MCF 10A (cell line): ENCODE results near the gene ZNF674. TPM values are rescaled to one million over a fixed set of nuclear protein-coding genes. Genes with fewer than 3 reads are reported as not detected.

Source experiments
- BruUV-seq: library from RNA; stranded (reverse); fragments of 400-500 nt; replicated peaks from 2 replicates; lab custom pipeline; 2021; lab: Mats Ljungman, UMichigan
- CTCF ChIA-PET: fragments of 300-600 bp; sonication (Branson Sonifier 250); formaldehyde crosslinking; extraction: SDS; loops from one replicate; lab custom pipeline; 2021; ENCODE audit warnings: antibody characterized with exemption, inconsistent platforms; lab: Yijun Ruan, JAX
- POLR2A ChIA-PET: fragments of 300-600, 350-650 bp; sonication (Branson Sonifier 250); formaldehyde crosslinking; extraction: SDS; loops from one replicate; lab custom pipeline; 2020; ENCODE audit warnings: antibody characterized with exemption, inconsistent platforms; lab: Yijun Ruan, JAX
- DNase-seq: peaks from one replicate; pipeline ENCODE4 v3.0.0-alpha.2; 2018; ENCODE audit not compliant: unreplicated experiment
- H3K27ac Mint-ChIP-seq: one replicate; pipeline ENCODE4 v1.8.0; 2022; ENCODE audit warnings: mild to moderate bottlenecking, low read depth, mixed read lengths; ENCODE audit not compliant: unreplicated experiment
- H3K27me3 Mint-ChIP-seq: one replicate; pipeline ENCODE4 v1.8.0; 2022; ENCODE audit warnings: mixed read lengths; ENCODE audit not compliant: insufficient read depth, unreplicated experiment
- H3K36me3 Mint-ChIP-seq: one replicate; pipeline ENCODE4 v1.8.0; 2022; ENCODE audit warnings: mild to moderate bottlenecking, moderate library complexity, mixed read lengths; ENCODE audit not compliant: insufficient read depth, unreplicated experiment
- H3K4me1 Mint-ChIP-seq: one replicate; pipeline ENCODE4 v1.8.0; 2022; ENCODE audit warnings: mixed read lengths; ENCODE audit not compliant: insufficient read depth, unreplicated experiment
- H3K4me3 Mint-ChIP-seq: one replicate; pipeline ENCODE4 v1.8.0; 2022; ENCODE audit warnings: mild to moderate bottlenecking, moderate library complexity, mixed read lengths; ENCODE audit not compliant: unreplicated experiment
- H3K9me3 Mint-ChIP-seq: one replicate; pipeline ENCODE4 v1.8.0; 2022; ENCODE audit warnings: mixed read lengths; ENCODE audit not compliant: unreplicated experiment
- CTCF ChIP-seq: fragments of 200-600 bp; IDR thresholded peaks from one replicate; pipeline ENCODE4 v1.8.0; 2022; ENCODE audit warnings: antibody characterized with exemption, mild to moderate bottlenecking; ENCODE audit not compliant: unreplicated experiment
- intact Hi-C: fragments of 100-400 bp; cut with micrococcal nuclease; formaldehyde crosslinking; loops from 2 replicates; pipeline ENCODE4 v1.14.1; 2022
- total RNA-seq: library from RNA; stranded (reverse); gene quantifications from 2 replicates; pipeline ENCODE4 v1.2.3, GENCODE V29; 2022

Gene ZNF674
- total RNA-seq, 1 experiment from 2014 or later, result 9.7 TPM

GRCh38 chrX:46587753-46588171 lies 42.5 kb upstream of the ZNF674 start:
- ChIA-PET POLR2A (interaction anchor here (0.6 to 0.7 kb wide), 2 partner anchors 40 to 252 kb away, joined by 3 to 5 read pairs; no protein-coding TSS in a partner anchor), CTCF (interaction anchor here (0.6 kb wide), 2 partner anchors 10 to 33 kb away, joined by 3 read pairs; no protein-coding TSS in a partner anchor)
- no TSS peak for BruUV-seq
- Mint-ChIP-seq H3K27me3 (peaks cover 25% of the 10 kb centered on the region), H3K4me3 (no peak overlapping the region), H3K9me3 (no peaks in the 10 kb centered on the region), H3K36me3 (no peaks in the 10 kb centered on the region), H3K27ac (peak overlapping the region; percentile 42), H3K4me1 (peaks cover 14% of the 10 kb centered on the region)
- intact Hi-C loops, result loop anchor here (10.0 kb wide), 1 partner anchor 143 kb away; no protein-coding TSS in a partner anchor
- peak; percentile 23 for DNase-seq
- no peak for TF ChIP-seq CTCF

GRCh38 chrX:46587158-46587557 lies 41.9 kb upstream of the ZNF674 start:
- Mint-ChIP-seq H3K4me1 (peaks cover 14% of the 10 kb centered on the region), H3K4me3 (no peak overlapping the region), H3K36me3 (no peaks in the 10 kb centered on the region), H3K27ac (peak overlapping the region; percentile 42), H3K27me3 (peaks cover 28% of the 10 kb centered on the region), H3K9me3 (no peaks in the 10 kb centered on the region)
- BruUV-seq, result no TSS peak
- POLR2A ChIA-PET, result no interaction called here
- DNase-seq, result peak; percentile 49
- intact Hi-C loops, result loop anchor here (10.0 kb wide), 1 partner anchor 142 kb away; no protein-coding TSS in a partner anchor
- TF ChIP-seq CTCF, result no peak
- CTCF ChIA-PET, result interaction anchor here (0.6 kb wide), 1 partner anchor 692 kb away, joined by 3 read pairs; no protein-coding TSS in a partner anchor

GRCh38 chrX:46584736-46585135 lies 39.5 kb upstream of the ZNF674 start:
- DNase-seq, result no peak
- H3K9me3 Mint-ChIP-seq, result no peaks in the 10 kb centered on the region
- H3K27ac Mint-ChIP-seq, result no peak overlapping the region
- H3K4me1 Mint-ChIP-seq, result peaks cover 14% of the 10 kb centered on the region
- ChIA-PET POLR2A (no interaction called here), CTCF (no interaction called here)
- no peak overlapping the region for H3K4me3 Mint-ChIP-seq
- no peaks in the 10 kb centered on the region for H3K36me3 Mint-ChIP-seq
- BruUV-seq, result no TSS peak
- no peak for TF ChIP-seq CTCF
- peaks cover 30% of the 10 kb centered on the region for H3K27me3 Mint-ChIP-seq
- intact Hi-C loops, result loop anchor here (10.0 kb wide), 1 partner anchor 140 kb away; no protein-coding TSS in a partner anchor

- TF ChIP-seq CTCF, result no peak
- peak overlapping the region; percentile 32 for H3K27ac Mint-ChIP-seq
- ChIA-PET CTCF (no interaction called here), POLR2A (interaction anchor here (0.9 to 1.6 kb wide), 5 partner anchors 10 to 38 kb away, joined by 4 to 8 read pairs (median 5); partner anchors contain the start of gene ZNF674)
- no peaks in the 10 kb centered on the region for H3K36me3 Mint-ChIP-seq
- H3K4me3 Mint-ChIP-seq, result peak overlapping the region; percentile 14
- no TSS peak for BruUV-seq
- peak; percentile 81 for DNase-seq
- H3K4me1 Mint-ChIP-seq, result peaks cover 9% of the 10 kb centered on the region
- intact Hi-C loops, result loop anchor here (10.0 kb wide), 1 partner anchor 138 kb away; no protein-coding TSS in a partner anchor
- H3K9me3 Mint-ChIP-seq, result no peaks in the 10 kb centered on the region
- peaks cover 31% of the 10 kb centered on the region for H3K27me3 Mint-ChIP-seq
Observed at GRCh38 chrX:46582966-46583365, 37.7 kb upstream of the ZNF674 start.
